ENCODE data around the gene SULF2. TPM values are rescaled to one million over a fixed set of nuclear protein-coding genes. Genes with fewer than 3 reads are reported as not detected.
A peak's percentile ranks its signal among the peaks of the same experiment; 100 is the strongest.
"Not testable (repeated sequence)": the region's sequence is repeated elsewhere in the genome, so short reads cannot be mapped to it uniquely, and the experiment has no call there.

Gene SULF2
- total and polyA plus RNA-seq, 2 of the 13 experiments (the other 11 are each of a cell fraction or from before 2014, with no cell fraction given): 7.2 to 50.9 TPM

DNA sequence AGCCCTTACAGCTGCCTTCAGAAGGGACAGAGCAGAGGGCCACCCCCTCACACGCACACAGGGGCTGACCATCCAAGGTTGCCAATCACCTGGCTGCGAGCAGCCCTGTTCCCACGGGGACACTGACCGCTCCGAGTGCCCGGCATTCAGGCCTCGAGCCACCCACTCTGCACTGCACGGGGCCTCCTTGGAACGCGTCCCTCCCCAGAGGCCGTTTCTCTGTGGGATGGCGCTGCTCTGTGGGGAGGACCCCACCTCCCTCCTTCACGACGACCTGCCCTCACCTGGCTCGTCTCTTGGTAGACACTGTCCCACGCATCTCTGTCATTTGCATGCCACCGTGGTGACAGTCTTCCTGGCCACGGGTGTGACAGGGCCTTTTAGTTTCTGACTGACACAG lies 40.7 kb upstream of the SULF2 start:
- POLR2A ChIA-PET; H2AFZ ChIP-seq (ENCODE audit: low read length); H3K27ac ChIP-seq (ENCODE audit: extremely low read length, insufficient read depth, low read length); in situ Hi-C loops (cut with HindIII; ENCODE audit: extremely low pct_ligation_motif_present, low pct_unique_long_range_greater_than_20kb); H3K4me2 ChIP-seq (ENCODE audit: low read depth, low read length); H3K36me3 ChIP-seq (replicated peaks in 1 of 2; ENCODE audit: control insufficient read depth in 1 of 2, insufficient read depth in 2 of 2, low read length in 2 of 2); H3K9me3 ChIP-seq (ENCODE audit: low read length); H3K4me3 ChIP-seq (replicated peaks in 1 of 3; ENCODE audit: insufficient read depth in 1 of 3, low read depth in 2 of 3, low read length in 3 of 3); DNase-seq (ENCODE audit: low spot score); FAIRE-seq; H3K79me2 ChIP-seq (ENCODE audit: insufficient read depth, low read length); CTCF ChIA-PET (ENCODE audit: low intra/inter-chr PET ratio, low total read pairs); H3K4me1 ChIP-seq (ENCODE audit: insufficient read depth, low read length); intact Hi-C loops (cut with micrococcal nuclease; ENCODE audit: unreplicated experiment); BruUV-seq (replicated peaks); H3K9ac ChIP-seq (ENCODE audit: insufficient read depth, low read depth, low read length); H4K20me1 ChIP-seq (ENCODE audit: insufficient read depth, low read length): not testable (repeated sequence)
- peak; percentile 29; the same call in 1 of the 3 replicates for ATAC-seq
- peaks cover 5 to 39% of the 10 kb centered on the region in 2 experiments; a peak in 3 of 5 replicates for H3K27me3 ChIP-seq (ENCODE audit: control insufficient read depth in 1 of 2, insufficient read depth in 2 of 2, low read length in 2 of 2)
- 42% methylated on average over 12 of the region's 18 CpGs for WGBS (ENCODE audit: low lambda C conversion rate)

GRCh38 chr20:47825011-47825762 lies 39.9 kb upstream of the SULF2 start:
- ChIA-PET POLR2A (no interaction called here), CTCF (ENCODE audit: low intra/inter-chr PET ratio, low total read pairs) (no interaction called here)
- Histone ChIP-seq H3K9ac (ENCODE audit: insufficient read depth, low read depth, low read length) (no peak overlapping the region), H3K27me3 (ENCODE audit: control insufficient read depth in 1 of 2, insufficient read depth in 2 of 2, low read length in 2 of 2) (peaks cover 5 to 45% of the 10 kb centered on the region in 2 experiments; a peak in 4 of 5 replicates), H3K4me2 (ENCODE audit: low read depth, low read length) (no peak overlapping the region), H3K4me3 (replicated peaks in 1 of 3; ENCODE audit: insufficient read depth in 1 of 3, low read depth in 2 of 3, low read length in 3 of 3) (no peak overlapping the region), H2AFZ (ENCODE audit: low read length) (no peak overlapping the region), H3K79me2 (ENCODE audit: insufficient read depth, low read length) (no peaks in the 10 kb centered on the region), H3K4me1 (ENCODE audit: insufficient read depth, low read length) (no peaks in the 10 kb centered on the region), H3K9me3 (ENCODE audit: low read length) (no peaks in the 10 kb centered on the region), H4K20me1 (ENCODE audit: insufficient read depth, low read length) (no peaks in the 10 kb centered on the region), H3K36me3 (replicated peaks in 1 of 2; ENCODE audit: control insufficient read depth in 1 of 2, insufficient read depth in 2 of 2, low read length in 2 of 2) (no peaks in the 10 kb centered on the region), H3K27ac (ENCODE audit: extremely low read length, insufficient read depth, low read length) (no peak overlapping the region)
- no peak for FAIRE-seq
- intact Hi-C loops (cut with micrococcal nuclease; ENCODE audit: unreplicated experiment): no loop called here
- 42% methylated on average over 12 of the region's 12 CpGs for WGBS (ENCODE audit: low lambda C conversion rate)
- no TSS peak for BruUV-seq (replicated peaks)
- in situ Hi-C loops (cut with HindIII; ENCODE audit: extremely low pct_ligation_motif_present, low pct_unique_long_range_greater_than_20kb): no loop called here
- no peak for ATAC-seq
- no peak for TF ChIP-seq HIC2 (CRISPR knock-in tag; IDR thresholded peaks at IDR 0.05; ENCODE audit: low read depth)
- TF ChIP-seq SMARCE1 (IDR thresholded peaks at IDR 0.05; ENCODE audit: borderline replicate concordance): no peak
- TF ChIP-seq ZNF451 (CRISPR knock-in tag; IDR thresholded peaks at IDR 0.05): no peak
- TF ChIP-seq UBTF (CRISPR knock-in tag; IDR thresholded peaks at IDR 0.05): no peak
- TF ChIP-seq EP300 (IDR thresholded peaks at IDR 0.05; ENCODE audit: low read depth in 2 of 2, low read length in 2 of 2): no peak
- TF ChIP-seq EP300 (CRISPR knock-in tag; IDR thresholded peaks at IDR 0.05; ENCODE audit: borderline replicate concordance): no peak
- DNase-seq (ENCODE audit: low spot score): no peak

GRCh38 chr20:47823941-47824340 lies 38.7 kb upstream of the SULF2 start:
- H3K9me3 ChIP-seq (ENCODE audit: low read length); CTCF ChIA-PET (ENCODE audit: low intra/inter-chr PET ratio, low total read pairs); H3K27ac ChIP-seq (ENCODE audit: extremely low read length, insufficient read depth, low read length); DNase-seq (ENCODE audit: low spot score); H2AFZ ChIP-seq (ENCODE audit: low read length); H3K4me2 ChIP-seq (ENCODE audit: low read depth, low read length); H4K20me1 ChIP-seq (ENCODE audit: insufficient read depth, low read length); H3K79me2 ChIP-seq (ENCODE audit: insufficient read depth, low read length); H3K4me3 ChIP-seq (replicated peaks in 1 of 3; ENCODE audit: insufficient read depth in 1 of 3, low read depth in 2 of 3, low read length in 3 of 3); H3K36me3 ChIP-seq (replicated peaks in 1 of 2; ENCODE audit: control insufficient read depth in 1 of 2, insufficient read depth in 2 of 2, low read length in 2 of 2); POLR2A ChIA-PET; H3K4me1 ChIP-seq (ENCODE audit: insufficient read depth, low read length); H3K9ac ChIP-seq (ENCODE audit: insufficient read depth, low read depth, low read length); BruUV-seq (replicated peaks); intact Hi-C loops (cut with micrococcal nuclease; ENCODE audit: unreplicated experiment); FAIRE-seq; ATAC-seq: not testable (repeated sequence)
- H3K27me3 ChIP-seq (ENCODE audit: control insufficient read depth in 1 of 2, insufficient read depth in 2 of 2, low read length in 2 of 2): peaks cover 5 to 51% of the 10 kb centered on the region in 2 experiments; a peak in 4 of 5 replicates
- in situ Hi-C loops (cut with HindIII; ENCODE audit: extremely low pct_ligation_motif_present, low pct_unique_long_range_greater_than_20kb): loop anchor here (5.0 kb wide), 1 partner anchor 73 kb away; no protein-coding TSS in a partner anchor
- WGBS (ENCODE audit: low lambda C conversion rate): 43% methylated on average over 12 of the region's 12 CpGs

All from HepG2 (cell line).